HepG2 (cell line): Measurements from ENCODE around the gene PANK4. TPM values are rescaled to one million over a fixed set of nuclear protein-coding genes. Genes with fewer than 3 reads are reported as not detected.

Experiments used
- ATAC-seq: fragments of 200-7000 bp; cut with Tn5 transposase; 3 replicates; pipeline ENCODE4 v1.9.1; 2020; ENCODE audit warnings: mild to moderate bottlenecking, moderate library complexity
- BruUV-seq: library from RNA; stranded (reverse); fragments of 400-500 nt; replicated peaks from 2 replicates; lab custom pipeline; 2021; lab: Mats Ljungman, UMichigan
- CTCF ChIA-PET: fragments of 300-600 bp; formaldehyde crosslinking; extraction: SDS; loops from one replicate; lab custom pipeline; 2021; ENCODE audit warnings: low total read pairs, inconsistent platforms, low intra/inter-chr PET ratio; lab: Yijun Ruan, JAX
- POLR2A ChIA-PET: fragments of 350-600 bp; sonication (Branson Sonifier 250); formaldehyde crosslinking; loops from one replicate; lab custom pipeline; 2020; ENCODE audit warnings: antibody characterized with exemption, inconsistent platforms; lab: Yijun Ruan, JAX
- DNase-seq: peaks from one replicate; pipeline ENCODE4 v3.0.0-alpha.2; 2015; ENCODE audit warnings: low spot score
- FAIRE-seq: peaks from 3 replicates; lab custom pipeline; 2011; peaks lifted over from hg19 to GRCh38; lab: Jason Lieb, UNC
- H2AFZ ChIP-seq: one replicate; pipeline ENCODE4 v1.6.1; 2011; ENCODE audit warnings: low read length, inconsistent platforms
- H3K27ac ChIP-seq: fragments of 300-600 bp; 3 replicates; pipeline ENCODE4 v1.8.0; 2011; ENCODE audit warnings: mixed run types, mild to moderate bottlenecking, mixed read lengths, low read length, inconsistent platforms; ENCODE audit not compliant: insufficient read depth; ENCODE audit errors: extremely low read length
- H3K27me3 ChIP-seq, 2 experiments: fragments of 200-600 bp in 1 of 2; 2 replicates in 1 of 2; 3 replicates in 1 of 2; pipeline versions ENCODE4 v1.6.0 to v1.8.0; 2011; ENCODE audit warnings: low read length in 2 of 2, mild to moderate bottlenecking in 2 of 2, moderate library complexity in 2 of 2, inconsistent platforms in 1 of 2; ENCODE audit not compliant: insufficient read depth in 2 of 2, control insufficient read depth in 1 of 2
- H3K36me3 ChIP-seq, 2 experiments: fragments of 200-600 bp in 1 of 2; replicated peaks in 1 of 2; 2 replicates in 1 of 2; 3 replicates in 1 of 2; pipeline versions ENCODE4 v1.5.1 to v1.8.0; 2011; ENCODE audit warnings: low read length in 2 of 2, inconsistent platforms in 1 of 2; ENCODE audit not compliant: insufficient read depth in 2 of 2, control insufficient read depth in 1 of 2
- H3K4me1 ChIP-seq: 2 replicates; pipeline ENCODE4 v1.5.1; 2012; ENCODE audit warnings: low read length, inconsistent platforms; ENCODE audit not compliant: insufficient read depth
- H3K4me2 ChIP-seq: 2 replicates; pipeline ENCODE4 v1.6.0; 2011; ENCODE audit warnings: low read depth, low read length, inconsistent platforms
- H3K4me3 ChIP-seq, 3 experiments: fragments of 200-600 bp in 1 of 3; sonication (generic), shearing (Covaris generic) in 1 of 3; replicated peaks in 1 of 3; 2 replicates each; pipeline ENCODE4 v1.5.1; 2011 to 2016; ENCODE audit warnings: low read length in 3 of 3, inconsistent platforms in 2 of 3, low read depth in 2 of 3, mild to moderate bottlenecking in 2 of 3, control low read depth in 1 of 3, mixed read lengths in 1 of 3; ENCODE audit not compliant: insufficient read depth in 1 of 3
- H3K79me2 ChIP-seq: one replicate; pipeline ENCODE4 v1.6.1; 2011; ENCODE audit warnings: low read length, inconsistent platforms; ENCODE audit not compliant: insufficient read depth
- H3K9ac ChIP-seq: 2 replicates; pipeline ENCODE4 v1.6.0; 2011; ENCODE audit warnings: mild to moderate bottlenecking, low read depth, low read length, inconsistent platforms; ENCODE audit not compliant: insufficient read depth
- H3K9me3 ChIP-seq: 2 replicates; pipeline ENCODE4 v1.5.1; 2012; ENCODE audit warnings: mild to moderate bottlenecking, low read length
- H4K20me1 ChIP-seq: 2 replicates; pipeline ENCODE4 v1.6.0; 2011; ENCODE audit warnings: inconsistent platforms, mild to moderate bottlenecking, low read length, moderate library complexity; ENCODE audit not compliant: insufficient read depth
- CREBL2 ChIP-seq: sonication (generic); formaldehyde crosslinking; IDR thresholded peaks from 2 replicates; pipeline ENCODE4 v1.8.1; 2023; ENCODE audit warnings: missing genetic modification reagents, mild to moderate bottlenecking, borderline replicate concordance
- CSRNP1 ChIP-seq: sonication (generic); formaldehyde crosslinking; IDR thresholded peaks from 2 replicates; pipeline ENCODE4 v1.8.1; 2023; ENCODE audit warnings: mild to moderate bottlenecking, missing genetic modification reagents
- CSRNP2 ChIP-seq: sonication (generic); formaldehyde crosslinking; conservative IDR thresholded peaks from 2 replicates; pipeline ENCODE4 v1.8.0; 2022; ENCODE audit warnings: low read depth, missing genetic modification reagents
- DMAP1 ChIP-seq: IDR thresholded peaks from 2 replicates; pipeline ENCODE4 v1.6.1; 2016
- GATAD1 ChIP-seq: IDR thresholded peaks from 2 replicates; pipeline ENCODE4 v1.6.1; 2016; ENCODE audit warnings: missing genetic modification reagents, missing compliant biosample characterization
- IKZF4 ChIP-seq: sonication (generic); formaldehyde crosslinking; IDR thresholded peaks from 2 replicates; pipeline ENCODE4 v1.5.1; 2020; ENCODE audit warnings: borderline replicate concordance, mild to moderate bottlenecking, low read depth, missing genetic modification reagents; ENCODE audit errors: not compliant biosample characterization
- U2AF2 ChIP-seq: fragments of 200-400 bp; formaldehyde crosslinking; IDR thresholded peaks from 2 replicates; pipeline ENCODE4 v1.6.1; 2017; ENCODE audit warnings: low read depth, mild to moderate bottlenecking, low read length
- ZFP36 ChIP-seq: fragments of 150-350 bp; IDR thresholded peaks from 2 replicates; pipeline ENCODE4 v1.6.1; 2018; ENCODE audit warnings: borderline replicate concordance, low read length, low read depth; ENCODE audit not compliant: partially characterized antibody
- ZNF251 ChIP-seq: sonication (generic); formaldehyde crosslinking; IDR thresholded peaks from 2 replicates; pipeline ENCODE4 v1.9.0; 2021; ENCODE audit warnings: mild to moderate bottlenecking, missing genetic modification reagents
- ZNF451 ChIP-seq: sonication (generic); formaldehyde crosslinking; IDR thresholded peaks from 2 replicates; pipeline ENCODE4 v1.5.0; 2020; ENCODE audit warnings: mild to moderate bottlenecking, missing genetic modification reagents
- ZNF572 ChIP-seq: sonication (generic); formaldehyde crosslinking; IDR thresholded peaks from 2 replicates; pipeline ENCODE4 v1.5.1; 2020; ENCODE audit warnings: mild to moderate bottlenecking, missing genetic modification reagents
- ZNF703 ChIP-seq: sonication (generic); formaldehyde crosslinking; IDR thresholded peaks from 2 replicates; pipeline ENCODE4 v1.5.1; 2020; ENCODE audit warnings: missing genetic modification reagents, mild to moderate bottlenecking, moderate library complexity, borderline replicate concordance
- WGBS: methylation state at CpG from one replicate; pipeline ENCODE4 v1.1.6; 2017; ENCODE audit warnings: low lambda C conversion rate; 5-methylcytosine and 5-hydroxymethylcytosine counted together
- in situ Hi-C: cut with HindIII; loops from 2 replicates; pipeline ENCODE4 v1.10.0; 2017; ENCODE audit warnings: low pct_unique_long_range_greater_than_20kb; ENCODE audit not compliant: extremely low pct_ligation_motif_present
- intact Hi-C: fragments of 100-400 bp; cut with micrococcal nuclease; formaldehyde crosslinking; loops from one replicate; pipeline ENCODE4 v1.10.0; 2022; ENCODE audit not compliant: unreplicated experiment
- polyA plus RNA-seq, 8 experiments: library from polyadenylated mRNA; depleted of rRNA in 3 of 8; stranded (reverse) in 7 of 8; unstranded in 1 of 8; fragments of >200 nt; fragmentation: Illumina TruSeq in 4 of 8; extraction: Trizol in 4 of 8; gene quantifications; 2 replicates each; pipeline versions ENCODE4 v1.2.1 to v1.2.3, GENCODE V29; 2011 to 2016; ENCODE audit warnings: low read depth in 4 of 8, missing spikeins in 1 of 8, mixed read lengths in 1 of 8; ENCODE audit not compliant: insufficient read depth in 1 of 8
- total RNA-seq, 5 experiments: library from RNA; depleted of rRNA; stranded (reverse); fragments of >200 nt; fragmentation: Illumina TruSeq; extraction: Trizol; gene quantifications; 2 replicates each; pipeline ENCODE4 v1.2.3, GENCODE V29; 2016; ENCODE audit warnings: low read depth in 1 of 5

PANK4 gene
- total and polyA plus RNA-seq, 2 of the 13 experiments (the other 11 are each of a cell fraction or from before 2014, with no cell fraction given), result 17.4 to 19.3 TPM

GRCh38 chr1:2463396-2463795 is 63.0 kb downstream of the PANK4 start:
- Histone ChIP-seq H3K4me2 (no peak overlapping the region), H3K4me1 (no peaks in the 10 kb centered on the region), H3K27ac (no peak overlapping the region), H2AFZ (no peak overlapping the region), H3K27me3 (peaks cover 23 to 82% of the 10 kb centered on the region in 2 experiments; a peak in 4 of 5 replicates), H3K4me3 (no peak overlapping the region), H3K9ac (no peak overlapping the region), H3K36me3 (no peaks in the 10 kb centered on the region), H4K20me1 (peaks cover 4% of the 10 kb centered on the region; the same call in 1 of the 2 replicates), H3K9me3 (no peaks in the 10 kb centered on the region), H3K79me2 (no peaks in the 10 kb centered on the region)
- POLR2A ChIA-PET, result no interaction called here
- in situ Hi-C loops (no loop called here), intact Hi-C loops (no loop called here)
- TF ChIP-seq ZFP36 (no peak), ZNF251 (CRISPR knock-in tag) (no peak), GATAD1 (CRISPR knock-in tag) (no peak), ZNF451 (CRISPR knock-in tag) (no peak)
- ATAC-seq, result no peak
- no peak for DNase-seq
- no peak for FAIRE-seq
- CTCF ChIA-PET, result no interaction called here
- no TSS peak for BruUV-seq
- 0% methylated on average over 2 of the region's 17 CpGs for whole genome bisulfite sequencing

GRCh38 chr1:2462819-2463218 is 63.6 kb downstream of the PANK4 start:
- H2AFZ ChIP-seq, result no peak overlapping the region
- peaks cover 4% of the 10 kb centered on the region; the same call in 1 of the 2 replicates for H4K20me1 ChIP-seq
- no peak overlapping the region for H3K27ac ChIP-seq
- in situ Hi-C loops (no loop called here), intact Hi-C loops (no loop called here)
- H3K4me1 ChIP-seq, result no peaks in the 10 kb centered on the region
- no peak overlapping the region for H3K9ac ChIP-seq
- TF ChIP-seq CREBL2 (CRISPR knock-in tag) (no peak), U2AF2 (no peak), CSRNP1 (no peak), CSRNP2 (no peak), IKZF4 (no peak), ZNF703 (CRISPR knock-in tag) (no peak), ZNF572 (CRISPR knock-in tag) (no peak), DMAP1 (CRISPR knock-in tag) (no peak)
- H3K36me3 ChIP-seq, result no peaks in the 10 kb centered on the region
- CTCF ChIA-PET, result no interaction called here
- WGBS, result 26% methylated on average over 8 of the region's 15 CpGs
- no peak overlapping the region for H3K4me2 ChIP-seq
- no peak overlapping the region for H3K4me3 ChIP-seq
- POLR2A ChIA-PET, result no interaction called here
- no peaks in the 10 kb centered on the region for H3K9me3 ChIP-seq
- DNase-seq (no peak), FAIRE-seq (no peak), ATAC-seq (no peak)
- H3K27me3 ChIP-seq, result peaks cover 28 to 82% of the 10 kb centered on the region in 2 experiments; a peak in 4 of 5 replicates
- H3K79me2 ChIP-seq, result no peaks in the 10 kb centered on the region
- BruUV-seq, result no TSS peak
